Nephron progenitor cell (in vitro differentiated cells): ENCODE results near the gene LEKR1.
A peak's percentile ranks its signal among the peaks of the same experiment; 100 is the strongest.
"Not testable (repeated sequence)": the region's sequence is repeated elsewhere in the genome, so short reads cannot be mapped to it uniquely, and the experiment has no call there.

Experiments used
- DNase-seq: peaks from one replicate; pipeline ENCODE4 v3.0.0; 2021
- H3K27ac Mint-ChIP-seq: 2 replicates; pipeline ENCODE4 v1.8.0; 2021; ENCODE audit warnings: mild to moderate bottlenecking, moderate library complexity, mixed read lengths
- H3K27me3 Mint-ChIP-seq: 2 replicates; pipeline ENCODE4 v1.8.0; 2021; ENCODE audit warnings: mild to moderate bottlenecking, low read depth, mixed read lengths; ENCODE audit not compliant: poor library complexity
- H3K36me3 Mint-ChIP-seq: 2 replicates; pipeline ENCODE4 v1.8.0; 2021; ENCODE audit warnings: low read depth, mixed read lengths
- H3K4me1 Mint-ChIP-seq: 2 replicates; pipeline ENCODE4 v1.8.0; 2021; ENCODE audit warnings: mixed read lengths
- H3K4me3 Mint-ChIP-seq: 2 replicates; pipeline ENCODE4 v1.8.0; 2021; ENCODE audit warnings: mild to moderate bottlenecking, moderate library complexity, mixed read lengths
- H3K9me3 Mint-ChIP-seq: 2 replicates; pipeline ENCODE4 v1.8.0; 2021; ENCODE audit warnings: mild to moderate bottlenecking, moderate library complexity, mixed read lengths
- CTCF ChIP-seq: fragments of 200-600 bp; sonication (generic); IDR thresholded peaks from 2 replicates; pipeline ENCODE4 v1.5.0; 2021; ENCODE audit warnings: antibody characterized with exemption

LEKR1 gene

GRCh38 chr3:156952011-156952410 lies 125.9 kb downstream of the LEKR1 start:
- DNase-seq, result no peak
- H3K4me1 Mint-ChIP-seq, result peaks cover 2% of the 10 kb centered on the region
- H3K4me3 Mint-ChIP-seq, result no peak overlapping the region
- H3K27ac Mint-ChIP-seq, result no peak overlapping the region
- H3K27me3 Mint-ChIP-seq, result peaks cover 6% of the 10 kb centered on the region
- H3K9me3 Mint-ChIP-seq, result peaks cover 9% of the 10 kb centered on the region
- no peaks in the 10 kb centered on the region for H3K36me3 Mint-ChIP-seq
- TF ChIP-seq CTCF, result no peak

DNA sequence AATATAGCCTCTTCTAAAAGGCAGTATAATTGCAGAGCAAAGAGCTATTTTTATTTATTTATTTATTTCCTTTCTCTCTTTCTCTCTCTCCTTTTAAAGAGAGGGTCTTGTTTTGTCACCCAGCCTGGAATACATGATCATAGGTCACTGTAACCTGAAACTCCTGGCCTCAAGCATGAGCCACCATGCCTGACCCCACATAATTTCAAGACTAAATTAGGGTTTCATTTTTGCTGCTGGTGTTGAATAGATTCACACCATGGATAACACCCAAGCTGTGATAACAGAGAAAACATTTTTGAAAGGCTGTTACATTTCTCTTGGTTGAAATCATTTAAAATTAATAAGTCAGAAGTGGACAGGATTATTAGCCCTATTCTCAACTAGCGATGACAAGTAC lies 131.6 kb downstream of the LEKR1 start:
- no peak for TF ChIP-seq CTCF
- Mint-ChIP-seq H3K4me1 (peaks cover 18% of the 10 kb centered on the region), H3K27me3 (peaks cover 3% of the 10 kb centered on the region), H3K9me3 (peaks cover 9% of the 10 kb centered on the region), H3K4me3 (no peak overlapping the region), H3K27ac (peak overlapping the region; percentile 31), H3K36me3 (no peaks in the 10 kb centered on the region)
- DNase-seq, result no peak

GRCh38 chr3:156963096-156963495 lies 136.9 kb downstream of the LEKR1 start:
- Mint-ChIP-seq H3K36me3 (no peaks in the 10 kb centered on the region), H3K27ac (peak overlapping the region; percentile 18), H3K9me3 (peaks cover 16% of the 10 kb centered on the region), H3K27me3 (peaks cover 5% of the 10 kb centered on the region), H3K4me3 (no peak overlapping the region), H3K4me1 (peaks cover 6% of the 10 kb centered on the region)
- no peak for DNase-seq
- no peak for TF ChIP-seq CTCF

DNA sequence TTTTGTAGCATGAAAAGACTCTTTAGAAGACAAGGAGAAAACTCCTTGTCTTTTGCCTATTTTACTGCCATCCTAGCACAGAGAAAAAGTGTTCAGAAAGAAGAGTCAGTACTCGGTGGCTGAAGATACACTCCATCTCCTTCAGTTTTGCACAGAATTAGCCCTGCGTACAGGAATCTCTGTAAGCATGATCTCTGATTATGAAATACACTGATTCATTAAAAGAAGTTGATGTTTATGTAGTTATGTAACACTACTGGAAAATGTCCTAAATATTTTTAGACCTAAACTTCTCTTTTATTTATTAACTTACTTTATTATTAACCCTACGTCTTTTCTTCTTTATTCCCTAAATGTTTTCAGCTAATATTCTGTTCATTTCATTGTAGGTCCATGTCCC lies 138.4 kb downstream of the LEKR1 start:
- Mint-ChIP-seq H3K9me3 (peaks cover 25% of the 10 kb centered on the region), H3K27ac (no peak overlapping the region), H3K4me1 (no peaks in the 10 kb centered on the region), H3K4me3 (no peak overlapping the region), H3K36me3 (no peaks in the 10 kb centered on the region), H3K27me3 (peaks cover 5% of the 10 kb centered on the region)
- no peak for DNase-seq
- TF ChIP-seq CTCF, result no peak

- DNase-seq, H3K36me3 Mint-ChIP-seq, H3K4me1 Mint-ChIP-seq, H3K27me3 Mint-ChIP-seq, H3K27ac Mint-ChIP-seq, H3K4me3 Mint-ChIP-seq: not testable (repeated sequence)
- peaks cover 25% of the 10 kb centered on the region for H3K9me3 Mint-ChIP-seq
Observed at GRCh38 chr3:156966349-156966748, 140.2 kb downstream of the LEKR1 start.

- no peak overlapping the region for H3K4me3 Mint-ChIP-seq
- H3K36me3 Mint-ChIP-seq, result no peaks in the 10 kb centered on the region
- H3K4me1 Mint-ChIP-seq, result no peaks in the 10 kb centered on the region
- peaks cover 5% of the 10 kb centered on the region for H3K9me3 Mint-ChIP-seq
- H3K27ac Mint-ChIP-seq, result no peak overlapping the region
- no peaks in the 10 kb centered on the region for H3K27me3 Mint-ChIP-seq
- DNase-seq, result no peak
- no peak for TF ChIP-seq CTCF
Observed at GRCh38 chr3:156973954-156974353, 147.8 kb downstream of the LEKR1 start.
